OCI-LY7 (cell line): ENCODE data around the gene VCX. TPM values are rescaled to one million over a fixed set of nuclear protein-coding genes. Genes with fewer than 3 reads are reported as not detected.
A peak's percentile ranks its signal among the peaks of the same experiment; 100 is the strongest.

Experiments used
- BruUV-seq: library from RNA; stranded (reverse); fragments of 400-500 nt; replicated peaks from 2 replicates; lab custom pipeline; 2021; lab: Mats Ljungman, UMichigan
- CTCF ChIA-PET: fragments of 300-600 bp; sonication (Branson Sonifier 250); formaldehyde crosslinking; loops from one replicate; lab custom pipeline; 2022; ENCODE audit warnings: antibody characterized with exemption; ENCODE audit not compliant: unreplicated experiment; lab: Charles Lee
- POLR2A ChIA-PET: fragments of 300-600 bp; sonication (Branson Sonifier 250); formaldehyde crosslinking; loops from one replicate; lab custom pipeline; 2022; ENCODE audit warnings: antibody characterized with exemption; lab: Charles Lee
- DNase-seq: peaks from one replicate; pipeline ENCODE4 v3.0.0-alpha.2; 2015; ENCODE audit warnings: low spot score
- H2AFZ ChIP-seq: fragments of 200-600 bp; sonication (generic), shearing (Covaris generic); 2 replicates; pipeline ENCODE4 v1.6.1; 2014; ENCODE audit warnings: mild to moderate bottlenecking, antibody characterized with exemption, low read length, moderate library complexity
- H3K27ac ChIP-seq: fragments of 200-600 bp; sonication (generic); 2 replicates; pipeline ENCODE4 v1.5.1; 2014; ENCODE audit warnings: mixed run types, low read depth, mild to moderate bottlenecking, moderate library complexity, low read length, inconsistent platforms; ENCODE audit not compliant: poor library complexity, severe bottlenecking
- H3K36me3 ChIP-seq: fragments of 200-600 bp; sonication (generic); 2 replicates; pipeline ENCODE4 v1.6.1; 2014; ENCODE audit warnings: mild to moderate bottlenecking, antibody characterized with exemption, low read length, moderate library complexity, mixed read lengths; ENCODE audit not compliant: insufficient read depth
- H3K4me1 ChIP-seq: fragments of 200-600 bp; sonication (generic); 2 replicates; pipeline ENCODE4 v1.5.1; 2014; ENCODE audit warnings: mild to moderate bottlenecking, low read length; ENCODE audit not compliant: insufficient read depth, poor library complexity, severe bottlenecking
- H3K4me2 ChIP-seq: fragments of 200-600 bp; sonication (generic); 2 replicates; pipeline ENCODE4 v1.6.1; 2014; ENCODE audit warnings: mild to moderate bottlenecking, low read length
- H3K4me3 ChIP-seq: fragments of 200-600 bp; sonication (generic); 2 replicates; pipeline ENCODE4 v1.5.1; 2014; ENCODE audit warnings: mild to moderate bottlenecking, low read depth, low read length; ENCODE audit not compliant: poor library complexity, severe bottlenecking
- H3K79me2 ChIP-seq: fragments of 200-600 bp; sonication (generic); 2 replicates; pipeline ENCODE4 v1.6.1; 2016; ENCODE audit warnings: low read depth, mild to moderate bottlenecking, low read length, moderate library complexity, mixed read lengths; ENCODE audit not compliant: insufficient read depth
- H3K9me2 ChIP-seq: fragments of 200-600 bp; sonication (generic); 2 replicates; pipeline ENCODE4 v1.6.1; 2016; ENCODE audit warnings: mild to moderate bottlenecking, low read length, mixed read lengths; ENCODE audit not compliant: insufficient read depth
- H3K9me3 ChIP-seq: fragments of 200-600 bp; sonication (generic); 2 replicates; pipeline ENCODE4 v1.6.1; 2014; ENCODE audit warnings: mild to moderate bottlenecking, mixed run types, low read length, mixed read lengths
- H4K20me1 ChIP-seq: fragments of 200-600 bp; sonication (generic); 2 replicates; pipeline ENCODE4 v1.6.1; 2014; ENCODE audit warnings: mild to moderate bottlenecking, antibody characterized with exemption, low read length, moderate library complexity, mixed read lengths; ENCODE audit not compliant: insufficient read depth
- CTCF ChIP-seq: fragments of 200-600 bp; sonication (generic); conservative IDR thresholded peaks from 2 replicates; pipeline ENCODE4 v1.5.1; 2014; ENCODE audit warnings: mild to moderate bottlenecking, antibody characterized with exemption, low read length, moderate library complexity, mixed read lengths
- EZH2phosphoT487 ChIP-seq: fragments of 200-600 bp; sonication (generic); IDR thresholded peaks from 2 replicates; pipeline ENCODE4 v1.6.1; 2018; ENCODE audit warnings: low read depth, borderline replicate concordance, mild to moderate bottlenecking, mixed run types, antibody characterized with exemption, low read length, moderate library complexity, mixed read lengths
- intact Hi-C: fragments of 100-400 bp; cut with micrococcal nuclease; formaldehyde crosslinking; loops from one replicate; pipeline ENCODE4 v1.10.0; 2022; ENCODE audit not compliant: unreplicated experiment
- total RNA-seq, 2 experiments: library from RNA; depleted of rRNA in 1 of 2; stranded (reverse); fragments of >200 nt in 1 of 2; shearing (Covaris generic) in 1 of 2; gene quantifications; 2 replicates each; pipeline ENCODE4 v1.2.3, GENCODE V29; 2014 to 2022

VCX gene
- total RNA-seq, 2 experiments from 2014 or later: not detected

GRCh38 chrX:7841084-7841805 lies 1.7 kb upstream of the VCX start:
- Histone ChIP-seq H3K9me3 (no peaks in the 10 kb centered on the region), H3K79me2 (no peaks in the 10 kb centered on the region), H4K20me1 (no peaks in the 10 kb centered on the region), H3K4me1 (no peaks in the 10 kb centered on the region), H3K9me2 (no peaks in the 10 kb centered on the region), H3K27ac (no peak overlapping the region), H3K4me3 (no peak overlapping the region), H2AFZ (no peak overlapping the region), H3K36me3 (no peaks in the 10 kb centered on the region), H3K4me2 (no peak overlapping the region)
- intact Hi-C loops: no loop called here
- TF ChIP-seq CTCF (no peak), EZH2phosphoT487 (no peak)
- BruUV-seq: no TSS peak
- ChIA-PET POLR2A (interaction anchor here (0.6 kb wide), 1 partner anchor 363 kb away, joined by 3 read pairs; no protein-coding TSS in a partner anchor), CTCF (interaction anchor here (0.5 kb wide), 1 partner anchor 1062 kb away, joined by 4 read pairs; no protein-coding TSS in a partner anchor)
- DNase-seq: no peak

- Histone ChIP-seq H4K20me1 (no peaks in the 10 kb centered on the region), H3K79me2 (no peaks in the 10 kb centered on the region), H3K4me1 (no peaks in the 10 kb centered on the region), H3K36me3 (no peaks in the 10 kb centered on the region), H3K9me2 (no peaks in the 10 kb centered on the region), H3K4me2 (no peak overlapping the region), H2AFZ (no peak overlapping the region), H3K4me3 (no peak overlapping the region), H3K27ac (no peak overlapping the region), H3K9me3 (no peaks in the 10 kb centered on the region)
- no peak for DNase-seq
- ChIA-PET CTCF (no interaction called here), POLR2A (no interaction called here)
- TF ChIP-seq EZH2phosphoT487 (no peak), CTCF (0 out of 2 replicates have a peak, but pooled peaks have one; percentile 19)
- intact Hi-C loops: no loop called here
- no TSS peak for BruUV-seq
Observed at GRCh38 chrX:7852166-7852565, 9.2 kb downstream of the VCX start.

GRCh38 chrX:7872042-7872441 lies 29.1 kb downstream of the VCX start:
- no peaks in the 10 kb centered on the region for H4K20me1 ChIP-seq
- ChIA-PET POLR2A (no interaction called here), CTCF (no interaction called here)
- no peaks in the 10 kb centered on the region for H3K4me1 ChIP-seq
- no TSS peak for BruUV-seq
- no peaks in the 10 kb centered on the region for H3K9me3 ChIP-seq
- intact Hi-C loops: no loop called here
- no peaks in the 10 kb centered on the region for H3K9me2 ChIP-seq
- no peak overlapping the region for H3K4me3 ChIP-seq
- H3K27ac ChIP-seq: no peak overlapping the region
- H3K36me3 ChIP-seq: no peaks in the 10 kb centered on the region
- no peak overlapping the region for H2AFZ ChIP-seq
- H3K4me2 ChIP-seq: no peak overlapping the region
- no peak for TF ChIP-seq CTCF
- TF ChIP-seq EZH2phosphoT487: no peak
- no peaks in the 10 kb centered on the region for H3K79me2 ChIP-seq
- DNase-seq: no peak
